EH (cell line): ENCODE measurements around the gene TTC34.
"Not testable (repeated sequence)": the region's sequence is repeated elsewhere in the genome, so short reads cannot be mapped to it uniquely, and the experiment has no call there.

Experiments
- DNase-seq: peaks from one replicate; pipeline ENCODE4 v3.0.0-alpha.2; 2015; ENCODE audit warnings: low read depth

The TTC34 gene

DNA sequence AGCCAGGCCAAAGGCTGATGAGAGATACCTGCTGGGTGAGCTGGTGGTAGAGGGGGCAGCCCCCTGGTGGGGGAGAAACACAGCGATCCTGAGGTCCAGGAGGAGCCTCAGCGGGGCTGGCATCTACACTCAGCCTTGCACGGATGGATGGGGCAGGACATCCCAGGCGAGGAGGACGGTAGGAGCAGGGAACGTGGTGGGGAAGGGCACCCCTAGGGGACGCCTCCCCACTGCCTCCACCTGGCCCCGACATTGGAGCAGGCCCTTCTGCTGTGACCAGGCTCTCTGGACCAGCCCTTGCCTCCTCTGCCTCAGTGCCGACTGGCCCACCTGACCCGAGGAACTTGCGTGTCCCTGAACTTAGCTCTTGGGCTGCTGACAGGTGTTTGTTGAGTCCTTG lies 162.3 kb downstream of the TTC34 start:
- no peak for DNase-seq

DNA sequence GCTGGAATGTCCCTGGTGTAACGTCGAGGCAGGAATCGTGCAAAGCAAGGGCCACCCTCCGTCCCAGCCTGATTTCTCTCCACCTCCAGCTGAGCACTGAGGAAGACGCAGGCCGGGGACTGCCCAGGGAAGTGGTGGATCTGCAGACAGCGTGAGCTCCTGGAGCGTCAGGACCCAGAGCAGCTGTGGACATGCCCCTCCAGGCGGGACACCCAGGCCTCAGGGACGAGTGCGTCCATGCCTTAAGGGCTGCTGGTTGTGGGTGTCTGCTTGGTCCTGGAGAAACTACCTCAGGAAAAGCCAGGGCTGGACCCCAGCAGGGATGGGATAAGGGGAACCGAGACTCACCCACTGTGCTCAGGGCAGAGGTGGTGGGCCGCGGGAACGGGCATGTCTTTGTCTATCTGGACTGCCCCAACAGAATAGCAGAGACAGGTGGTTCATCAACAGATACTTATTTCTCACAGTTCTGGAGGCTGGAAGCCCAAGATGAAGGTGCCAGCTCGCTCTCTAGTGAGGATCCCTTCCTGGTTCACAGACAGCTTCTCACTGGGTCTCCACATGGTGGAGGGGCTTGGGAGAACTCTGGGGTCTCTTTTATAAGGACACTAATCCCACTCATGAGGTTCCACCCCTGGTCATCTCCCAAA lies 162.9 kb downstream of the TTC34 start:
- DNase-seq: no peak

DNA sequence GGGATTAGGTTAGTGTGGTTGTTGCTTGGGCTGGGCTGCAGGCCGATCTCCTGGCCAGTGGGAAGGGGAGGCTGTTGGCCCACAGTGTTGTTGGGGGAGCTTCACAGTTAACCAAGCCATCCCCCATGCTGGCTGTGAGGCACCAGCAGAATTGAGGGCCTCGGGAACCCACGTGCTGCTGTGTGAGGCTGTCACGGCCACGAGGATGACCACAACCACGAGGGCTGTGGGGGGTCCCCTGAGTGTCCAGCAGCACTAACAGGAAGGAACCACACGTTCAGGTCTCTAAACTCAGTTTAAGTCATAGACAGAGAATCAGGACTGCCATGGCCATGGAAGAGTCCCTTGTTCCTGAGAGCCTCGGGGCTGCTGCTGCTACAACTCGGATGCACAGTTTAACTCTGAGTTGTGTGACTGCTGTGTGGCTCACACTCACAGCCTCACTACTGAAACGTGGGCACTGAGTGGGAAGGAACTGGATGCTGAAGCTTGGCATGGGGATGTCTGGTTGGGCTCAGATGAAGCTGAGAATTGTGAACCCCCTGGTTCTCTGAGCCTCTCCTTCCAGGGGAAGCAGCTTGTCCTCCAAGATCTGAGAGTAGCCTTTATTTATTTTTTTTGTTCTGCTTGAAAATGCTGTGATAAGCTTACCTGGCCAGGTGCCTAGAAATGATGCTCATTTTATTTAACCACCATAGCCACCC lies 163.9 kb downstream of the TTC34 start:
- DNase-seq: no peak

DNA sequence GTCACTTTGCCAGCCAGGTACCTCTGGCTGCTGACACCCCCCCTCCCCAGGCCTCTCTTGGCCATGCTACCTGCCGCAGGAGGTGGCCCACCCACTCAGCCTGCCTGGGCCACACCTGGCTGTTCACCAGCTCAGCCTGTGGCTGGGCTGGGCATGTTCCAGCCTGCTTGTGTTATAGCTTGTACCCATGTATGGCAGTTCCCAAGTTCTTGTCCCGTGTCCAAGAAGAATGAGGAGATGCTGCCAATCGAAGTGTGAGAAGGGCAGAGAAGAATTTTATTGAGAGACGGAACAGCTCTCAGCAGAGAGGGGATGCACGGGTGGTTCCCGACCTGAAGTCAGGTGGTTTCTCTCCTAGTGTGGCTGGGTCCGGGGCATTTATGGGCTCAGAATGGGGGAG lies 164.8 kb downstream of the TTC34 start:
- no peak for DNase-seq

DNA sequence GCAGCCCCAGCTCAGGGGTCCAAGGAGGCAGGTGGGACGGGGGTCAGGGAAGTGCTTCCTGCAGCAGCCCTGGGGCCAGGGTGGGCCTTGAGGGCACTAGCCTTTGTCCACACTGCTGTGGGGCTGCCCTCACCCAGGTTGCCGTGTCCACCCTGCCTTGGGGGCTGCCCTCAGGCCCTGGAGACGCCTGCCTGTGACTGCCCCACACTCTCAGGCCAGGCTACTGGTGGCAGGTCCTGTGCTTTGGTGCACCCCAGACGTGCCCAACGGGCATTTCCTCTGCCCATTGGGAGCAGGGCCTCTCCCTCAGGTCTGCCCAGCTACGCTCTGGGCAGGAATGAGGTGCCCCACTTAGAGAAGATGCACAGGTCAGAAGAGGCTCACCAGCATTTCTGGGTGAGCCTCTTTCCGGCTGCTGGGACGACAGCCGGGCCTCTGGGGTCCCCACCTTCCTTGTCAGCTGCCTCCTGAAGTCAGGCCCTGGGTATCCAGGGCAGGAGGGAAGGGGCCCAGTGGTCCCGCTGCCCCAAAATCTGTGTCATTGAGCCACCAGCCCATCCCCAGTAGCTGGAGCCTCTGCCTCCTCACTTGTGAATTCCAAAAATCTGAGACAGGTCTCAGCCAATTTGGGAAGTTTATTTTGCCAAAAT lies 166.0 kb downstream of the TTC34 start:
- DNase-seq: no peak

DNA sequence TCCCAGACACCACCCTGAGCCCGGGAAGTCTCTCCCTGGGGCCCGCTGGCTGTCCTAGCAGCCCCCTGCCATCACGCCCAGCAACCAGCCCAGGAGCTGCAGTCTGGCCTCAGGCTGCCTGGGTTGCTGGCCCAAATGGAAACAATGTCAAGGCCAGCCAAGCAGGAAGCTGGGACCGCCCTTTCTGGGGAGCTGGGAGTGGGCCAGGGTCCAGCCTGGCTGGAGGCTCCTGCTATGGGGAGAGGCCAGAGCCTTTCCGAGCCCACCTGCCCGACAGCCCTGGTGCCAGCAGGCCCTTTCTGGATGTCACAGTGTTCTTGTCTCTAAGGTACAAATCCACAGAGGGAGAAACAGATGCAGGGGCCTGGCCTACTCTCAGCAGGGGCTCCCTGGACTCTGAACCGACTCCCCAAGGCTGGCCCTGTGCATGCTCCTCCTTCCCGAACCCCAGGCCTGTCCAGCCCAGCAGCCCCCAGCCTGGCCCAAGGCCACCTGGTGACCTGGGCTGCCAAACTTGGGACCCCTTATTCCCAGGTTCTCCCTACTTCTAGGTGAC lies 167.5 kb downstream of the TTC34 start:
- no peak for DNase-seq

DNA sequence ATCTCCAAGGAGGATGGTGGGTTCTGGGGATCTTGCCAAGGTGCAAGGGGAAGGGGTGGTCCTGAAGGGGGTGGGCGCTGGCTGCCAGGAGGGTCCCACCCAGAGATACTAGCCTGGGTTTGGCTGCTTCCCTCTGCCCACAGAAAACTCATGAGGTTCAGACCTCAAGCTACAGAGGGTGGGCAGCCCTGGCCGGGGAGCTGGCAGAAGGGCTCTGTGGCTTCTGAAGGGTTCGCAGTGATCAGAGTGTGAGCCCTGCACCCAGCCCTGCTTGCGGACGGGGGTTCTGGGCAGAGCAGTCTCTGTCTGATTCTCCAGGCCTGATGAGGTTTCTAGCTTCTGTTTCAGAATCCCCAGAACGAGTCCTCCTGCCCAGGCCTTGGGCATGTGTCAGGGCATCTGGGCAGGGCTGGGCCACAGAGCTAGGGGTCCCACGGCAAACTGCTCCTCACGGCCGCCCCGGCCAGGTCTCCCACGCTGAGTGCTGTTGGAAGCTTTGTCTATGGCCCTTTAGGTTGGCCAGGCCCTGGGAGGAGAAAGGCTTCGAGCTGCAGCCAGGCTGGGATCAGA lies 168.0 kb downstream of the TTC34 start:
- no peak for DNase-seq

DNA sequence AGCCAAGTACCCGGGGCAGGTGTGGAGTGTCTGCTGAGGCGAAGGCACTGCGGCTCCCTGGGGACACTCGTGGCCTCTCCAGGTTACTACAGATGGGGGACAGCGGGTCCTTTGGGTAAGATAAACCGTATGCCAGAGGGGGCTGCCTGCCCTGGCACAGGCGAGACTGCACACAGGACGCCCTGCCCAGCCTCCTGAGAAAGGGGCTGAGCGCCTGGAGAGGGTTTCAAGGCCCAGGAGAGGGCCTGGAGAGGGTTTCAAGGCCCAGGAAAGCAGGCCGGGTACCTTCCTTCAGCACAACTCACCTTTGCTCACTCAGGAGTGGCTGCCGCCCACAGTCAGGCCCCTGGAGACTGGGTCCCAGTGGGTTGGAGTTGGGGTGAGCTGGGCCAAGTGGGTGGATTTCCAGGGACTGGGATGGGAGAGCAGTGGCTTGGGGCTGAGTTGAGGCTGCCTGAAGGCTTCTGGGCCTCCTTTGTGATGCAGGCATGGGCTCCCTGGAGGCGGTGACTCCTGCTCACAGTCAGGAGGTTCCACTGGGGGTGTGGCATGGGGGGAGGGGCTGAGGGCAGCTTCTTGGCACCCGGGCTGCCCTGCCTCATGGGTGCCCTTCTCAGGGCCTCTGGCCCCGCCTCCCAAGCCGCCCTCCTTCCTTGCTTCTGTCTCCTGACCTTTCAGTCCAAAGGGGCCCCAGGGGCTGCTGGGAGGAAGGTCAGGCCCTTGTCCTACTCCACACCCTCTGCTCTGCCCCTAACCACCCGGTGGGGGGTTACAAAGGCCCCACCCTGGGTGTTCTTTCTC lies 168.7 kb downstream of the TTC34 start, which contains the start of gene MMEL1:
TSS of gene MMEL1 (minus strand) at position 456 of the 801 bp plus-strand sequence. CDS start 3,532 bp downstream, outside the sequence.
- DNase-seq: no peak

DNA sequence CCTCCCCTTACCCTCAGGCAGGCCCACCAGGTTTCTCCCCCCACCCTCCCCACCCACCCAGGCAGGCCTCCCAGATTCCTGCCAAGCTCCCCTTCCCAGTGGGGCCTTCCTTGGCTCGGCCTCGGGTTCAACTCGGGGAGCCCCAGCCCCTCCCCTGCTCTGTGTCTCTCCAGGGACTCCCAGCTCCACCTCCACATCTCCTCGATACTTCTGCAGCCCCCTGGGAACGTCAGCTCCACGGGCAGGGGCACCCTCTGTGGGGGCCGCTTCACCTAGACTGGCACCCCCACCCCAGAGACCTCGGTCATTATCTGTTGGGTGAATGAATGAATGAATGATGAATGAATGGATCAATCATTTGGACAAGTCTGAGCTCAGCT lies 169.5 kb downstream of the TTC34 start:
- no peak for DNase-seq

DNA sequence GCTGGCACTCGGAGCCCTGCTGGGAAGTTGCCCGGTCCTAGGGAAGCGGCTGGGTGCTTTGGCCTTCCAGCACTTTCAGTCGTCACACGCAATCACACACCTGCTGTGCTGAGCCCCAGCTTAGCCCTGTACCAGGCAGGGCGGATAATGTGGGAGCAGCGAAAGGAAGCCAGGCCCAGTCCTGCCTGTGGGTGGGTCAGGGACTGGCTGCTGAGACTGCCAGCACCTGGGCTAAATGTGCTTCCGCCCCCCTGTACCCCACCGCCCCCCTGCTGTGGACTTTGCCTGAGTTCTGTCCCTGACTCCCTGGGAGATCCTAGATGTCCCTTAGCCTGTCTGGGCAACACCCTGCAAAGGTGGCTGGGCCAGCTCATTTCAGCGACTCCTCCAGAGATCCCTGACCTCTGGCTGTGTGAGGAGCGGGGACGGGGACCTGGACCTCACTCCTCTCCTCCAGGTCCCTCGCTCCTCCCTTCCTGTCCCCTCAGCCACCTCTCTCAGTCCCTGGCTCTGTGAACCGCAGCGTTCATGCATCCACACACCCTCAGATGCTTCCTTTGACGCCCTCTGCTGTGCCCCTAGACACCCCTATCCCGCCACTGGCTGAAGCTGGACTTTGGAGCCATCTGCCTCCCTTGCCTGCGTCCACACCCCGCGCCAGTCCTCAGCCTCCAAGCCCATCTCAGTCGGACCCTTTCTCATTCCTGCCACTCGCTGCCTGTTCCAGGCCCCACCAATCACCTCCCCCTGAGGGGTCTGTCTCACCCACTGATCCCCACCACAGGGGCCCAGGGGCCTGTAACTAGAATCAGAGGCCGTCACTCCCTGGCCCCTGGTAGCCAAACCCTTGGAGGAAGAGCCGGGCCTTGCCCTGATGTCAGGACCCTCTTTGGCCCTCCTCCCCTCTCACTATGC lies 170.1 kb downstream of the TTC34 start:
- DNase-seq: no peak

DNA sequence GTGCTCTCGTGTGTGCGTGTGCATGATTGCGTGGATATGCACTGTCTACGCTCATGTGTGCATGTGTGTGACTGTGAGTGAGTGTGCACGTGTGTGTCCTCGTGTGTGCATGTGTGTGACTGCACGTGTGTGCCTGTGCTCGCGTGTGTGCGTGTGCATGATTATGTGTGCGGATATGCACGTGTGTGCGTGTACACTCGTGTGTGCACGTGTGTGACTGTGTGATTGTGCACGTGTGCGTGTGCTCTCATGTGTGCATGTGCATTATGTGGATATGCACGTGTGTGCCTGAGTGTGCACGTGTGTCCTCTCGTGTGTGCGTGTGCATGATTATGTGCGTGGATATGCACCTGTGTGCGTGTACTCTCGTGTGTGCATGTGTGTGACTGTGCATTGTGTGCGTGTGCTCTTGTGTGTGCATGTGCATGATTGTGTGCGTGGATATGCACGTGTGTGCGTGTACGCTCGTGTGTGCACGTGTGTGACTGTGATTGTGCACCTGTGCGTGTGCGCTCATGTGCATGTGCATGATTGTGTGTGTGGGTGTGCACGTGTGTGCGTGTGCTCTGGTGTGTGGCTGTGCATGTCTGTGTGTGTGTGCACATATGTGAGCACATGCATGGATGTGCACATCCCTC lies 170.9 kb downstream of the TTC34 start:
- no peak for DNase-seq

DNA sequence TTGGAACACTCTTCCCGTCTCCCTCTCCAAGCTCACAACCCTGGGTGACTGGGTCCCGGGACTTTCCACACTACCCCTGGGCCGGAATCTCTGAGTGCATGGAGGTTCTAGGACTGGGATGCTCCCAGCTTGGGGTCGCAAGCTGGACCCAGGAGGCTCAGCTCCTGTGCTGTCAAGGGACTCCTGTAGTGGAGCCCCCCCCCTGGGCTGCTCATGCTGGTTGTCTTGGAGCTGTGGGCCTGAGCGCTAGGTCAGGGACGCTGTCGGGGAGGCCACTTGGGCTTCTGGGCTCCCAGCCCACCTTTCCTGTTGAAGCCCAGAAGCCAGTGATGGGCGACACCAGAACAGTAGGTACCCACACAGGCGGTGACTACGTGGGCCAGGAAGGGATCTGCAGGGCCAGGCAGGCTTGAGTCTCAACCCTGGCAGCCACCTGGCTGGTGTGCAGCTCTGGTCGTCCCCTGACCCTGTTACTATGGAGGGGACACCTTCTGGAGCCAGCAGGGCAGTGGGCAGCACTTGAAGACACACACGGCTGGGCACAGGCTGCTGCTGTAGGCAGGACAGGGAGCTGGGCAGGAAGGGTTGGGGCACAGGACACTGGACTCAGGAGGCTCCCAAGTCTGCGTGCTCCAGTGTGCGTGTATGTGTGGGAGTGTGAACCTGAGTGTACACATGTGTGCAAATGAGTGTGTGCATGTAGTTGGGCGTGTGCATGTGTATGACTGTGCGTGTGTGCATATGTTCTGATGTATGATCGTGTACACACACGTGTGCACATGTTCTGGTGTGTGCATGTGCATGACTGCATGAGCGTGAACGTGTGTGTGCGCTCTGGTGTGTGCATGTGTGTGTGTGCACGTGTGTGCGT lies 171.6 kb downstream of the TTC34 start:
- DNase-seq: no peak

DNA sequence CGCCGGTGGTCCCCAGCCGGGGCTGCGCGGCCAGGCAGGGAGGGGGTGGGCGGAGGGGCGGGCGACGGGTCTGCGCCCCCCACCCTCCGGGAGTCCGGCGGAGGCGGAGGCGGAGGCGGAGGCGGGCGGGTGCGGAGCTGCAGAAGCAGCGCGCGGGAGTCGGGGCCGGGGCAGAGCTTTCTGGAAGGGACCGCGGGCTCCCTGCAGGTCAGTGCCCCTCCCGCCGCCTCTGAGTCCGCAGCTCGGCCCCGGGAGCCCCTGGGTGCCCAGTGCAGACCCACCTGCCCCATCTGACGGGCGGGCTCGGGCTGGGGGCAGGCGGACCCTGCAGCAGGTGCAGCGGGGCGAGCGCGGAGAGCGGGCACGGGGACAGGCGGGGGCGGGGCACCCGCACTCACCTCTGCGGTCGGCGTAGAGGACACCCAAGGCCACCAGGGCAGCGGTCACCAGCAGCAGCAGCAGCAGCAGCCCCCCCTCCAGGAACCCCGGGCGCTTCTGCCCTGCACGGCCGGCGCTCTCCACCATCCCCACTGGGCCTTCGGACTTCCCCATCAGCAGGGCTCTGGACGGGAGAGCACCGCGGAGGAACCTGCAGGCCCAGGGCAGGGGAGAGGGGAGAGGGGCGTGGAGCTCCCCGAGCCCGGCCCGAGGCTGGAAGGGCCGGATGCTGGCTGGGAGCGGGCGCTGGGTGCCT lies 172.4 kb downstream of the TTC34 start:
- DNase-seq: no peak

DNA sequence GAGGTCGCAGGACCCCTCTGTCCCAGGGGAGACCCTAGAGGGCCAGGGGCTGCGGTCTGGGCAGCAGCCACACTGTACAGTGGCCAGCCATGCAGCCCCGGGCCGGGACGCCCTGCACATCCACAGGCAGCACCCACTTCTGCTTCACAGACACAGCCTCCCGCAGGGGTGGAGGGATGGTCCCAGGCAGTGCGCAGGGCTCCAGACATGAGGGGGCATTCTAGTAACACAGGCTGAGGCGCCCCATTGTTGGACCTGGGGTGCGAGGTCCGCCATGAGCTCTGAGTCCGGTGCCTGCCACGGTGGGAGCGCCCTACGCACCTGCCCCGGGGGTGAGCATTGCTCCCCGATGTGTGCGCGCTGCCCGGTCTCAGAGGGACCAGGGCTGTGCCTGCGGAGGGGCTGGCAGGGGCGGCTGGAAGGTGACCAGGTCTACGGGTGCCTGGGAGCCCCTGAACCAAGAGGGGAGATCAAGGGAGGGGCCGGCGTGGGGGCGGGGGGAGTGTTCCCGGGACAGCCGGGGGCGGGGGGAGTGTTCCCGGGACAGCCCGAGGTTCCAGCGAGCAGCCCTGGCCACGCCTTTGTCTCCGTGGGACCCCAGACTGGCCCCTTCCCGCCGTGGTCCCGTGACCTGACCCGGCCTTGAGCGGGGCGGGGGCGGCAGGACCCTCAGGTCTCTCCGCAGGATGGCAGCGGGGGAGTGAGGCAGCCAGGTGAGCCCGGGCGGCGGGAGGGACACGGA lies 173.1 kb downstream of the TTC34 start:
- no peak for DNase-seq

DNA sequence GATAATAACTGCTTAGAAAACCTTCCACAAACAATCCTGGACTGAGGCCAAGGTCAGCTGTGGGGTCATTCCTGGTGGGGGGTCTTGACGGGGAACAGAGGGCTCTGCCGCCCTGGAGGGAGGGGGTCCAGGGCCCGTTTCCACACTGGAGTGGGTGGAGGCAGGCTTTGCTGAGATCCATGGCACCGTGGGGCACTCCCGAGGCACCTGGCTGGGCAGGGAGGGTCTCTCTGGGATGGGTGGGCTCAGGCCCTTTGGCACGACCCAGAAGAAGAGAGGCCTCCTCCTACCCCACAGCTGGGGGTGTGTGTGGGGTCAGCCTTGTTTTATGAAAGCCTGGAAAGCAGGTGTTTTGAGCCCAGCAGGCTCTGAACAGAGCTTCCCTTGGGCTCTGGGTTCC lies 173.7 kb downstream of the TTC34 start:
- DNase-seq: no peak

DNA sequence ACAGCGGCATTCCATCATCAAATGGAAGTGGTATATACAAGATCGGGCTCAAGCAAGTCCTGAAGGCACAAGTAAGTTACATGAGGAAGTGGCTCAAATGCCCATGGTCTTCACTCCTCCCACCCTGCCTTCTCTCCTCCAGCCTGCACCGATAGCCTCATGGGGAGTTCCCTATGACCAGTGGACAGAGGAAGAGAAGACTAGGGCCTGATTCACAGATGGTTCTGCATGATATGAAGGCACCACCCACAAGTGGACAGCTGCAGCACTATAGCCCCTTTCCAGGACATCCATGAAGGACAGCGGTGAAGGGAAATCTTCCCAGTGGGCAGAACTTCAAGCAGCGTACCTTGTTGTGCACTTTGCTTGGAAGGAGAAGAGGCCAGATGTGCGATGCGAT lies 175.7 kb downstream of the TTC34 start:
- DNase-seq: not testable (repeated sequence)

DNA sequence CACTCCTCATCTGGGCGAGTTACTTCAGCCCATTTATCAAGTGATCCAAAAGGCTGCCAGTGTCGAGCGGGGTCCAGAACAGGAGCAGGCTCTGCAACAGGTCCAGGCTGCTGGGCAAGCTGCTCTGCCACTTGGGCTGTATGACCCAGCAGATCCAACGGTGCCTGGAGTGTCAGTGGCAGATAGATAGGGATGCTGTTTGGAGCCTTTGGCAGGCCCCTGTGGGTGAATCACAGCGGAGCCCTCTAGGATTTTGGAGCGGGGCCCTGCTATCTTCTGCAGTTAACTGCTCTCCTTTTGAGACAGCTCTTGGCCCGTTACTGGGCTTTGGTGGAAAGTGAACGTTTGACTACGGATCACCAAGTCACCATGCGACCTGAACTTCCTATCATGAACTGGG lies 176.2 kb downstream of the TTC34 start:
- no peak for DNase-seq

DNA sequence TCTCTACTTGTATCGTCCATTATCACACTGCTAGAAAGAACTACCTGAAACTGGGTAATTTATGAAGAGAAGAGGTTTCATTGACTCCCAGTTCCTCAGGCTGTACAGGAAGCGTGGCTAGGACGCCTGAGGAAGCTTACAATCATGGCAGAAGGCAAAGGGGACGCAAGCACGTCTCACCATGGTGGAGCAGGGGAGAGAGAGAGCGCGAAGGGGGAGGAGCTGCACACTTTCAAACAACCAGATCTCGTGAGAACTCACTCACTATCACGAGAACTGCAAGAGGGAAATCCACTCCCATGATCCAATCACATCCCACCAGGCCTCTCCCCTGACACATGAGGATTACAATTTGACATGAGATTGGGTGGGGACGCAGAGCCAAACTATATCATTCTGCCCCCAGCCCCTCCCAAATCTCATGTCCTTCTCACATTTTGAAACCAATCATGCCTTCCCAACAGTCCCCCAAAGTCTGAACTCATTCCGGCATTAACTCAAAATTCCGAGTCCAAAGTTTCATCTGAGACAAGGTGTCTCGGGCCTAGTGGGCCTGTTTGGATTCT lies 176.7 kb downstream of the TTC34 start:
- DNase-seq: no peak
